ENCODE results near the gene TXNIP. TPM values are rescaled to one million over a fixed set of nuclear protein-coding genes. Genes with fewer than 3 reads are reported as not detected.

TXNIP gene, protein sequence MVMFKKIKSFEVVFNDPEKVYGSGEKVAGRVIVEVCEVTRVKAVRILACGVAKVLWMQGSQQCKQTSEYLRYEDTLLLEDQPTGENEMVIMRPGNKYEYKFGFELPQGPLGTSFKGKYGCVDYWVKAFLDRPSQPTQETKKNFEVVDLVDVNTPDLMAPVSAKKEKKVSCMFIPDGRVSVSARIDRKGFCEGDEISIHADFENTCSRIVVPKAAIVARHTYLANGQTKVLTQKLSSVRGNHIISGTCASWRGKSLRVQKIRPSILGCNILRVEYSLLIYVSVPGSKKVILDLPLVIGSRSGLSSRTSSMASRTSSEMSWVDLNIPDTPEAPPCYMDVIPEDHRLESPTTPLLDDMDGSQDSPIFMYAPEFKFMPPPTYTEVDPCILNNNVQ
- 201 and 284 TPM in 2 replicates for total RNA-seq

DNA sequence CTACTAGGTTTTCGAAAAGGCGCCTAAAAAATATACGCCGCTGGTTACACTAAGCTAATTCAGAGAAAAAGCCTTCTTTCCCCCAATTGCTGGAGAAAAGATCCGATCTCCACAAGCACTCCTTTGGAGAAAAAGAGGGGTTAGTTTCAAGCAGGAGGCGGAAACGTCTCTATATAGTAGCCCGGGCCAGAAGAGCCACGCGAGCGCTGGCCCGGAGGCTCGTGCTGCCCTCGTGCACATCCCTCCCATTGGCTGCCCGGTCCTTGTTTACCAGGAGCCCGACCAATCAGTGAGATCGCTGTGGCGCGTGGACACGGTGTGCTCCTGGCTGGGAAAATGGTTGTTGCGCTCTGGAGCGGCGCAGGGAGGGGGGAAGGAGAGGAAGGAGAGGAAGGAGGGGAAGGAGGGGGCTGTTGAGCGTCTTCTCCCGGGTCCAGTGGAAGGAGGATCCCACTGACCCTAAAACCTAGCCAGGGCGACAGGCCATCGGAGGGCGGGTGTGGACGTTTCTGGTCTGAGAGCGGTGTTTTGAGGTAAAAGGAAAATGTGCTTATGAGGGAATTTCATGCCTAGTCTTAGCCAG is at the start of gene TXNIP:
Gene TXNIP (minus strand): TSS at position 147 of the 583 bp plus-strand sequence. CDS start 313 bp downstream, outside the sequence.

DNA sequence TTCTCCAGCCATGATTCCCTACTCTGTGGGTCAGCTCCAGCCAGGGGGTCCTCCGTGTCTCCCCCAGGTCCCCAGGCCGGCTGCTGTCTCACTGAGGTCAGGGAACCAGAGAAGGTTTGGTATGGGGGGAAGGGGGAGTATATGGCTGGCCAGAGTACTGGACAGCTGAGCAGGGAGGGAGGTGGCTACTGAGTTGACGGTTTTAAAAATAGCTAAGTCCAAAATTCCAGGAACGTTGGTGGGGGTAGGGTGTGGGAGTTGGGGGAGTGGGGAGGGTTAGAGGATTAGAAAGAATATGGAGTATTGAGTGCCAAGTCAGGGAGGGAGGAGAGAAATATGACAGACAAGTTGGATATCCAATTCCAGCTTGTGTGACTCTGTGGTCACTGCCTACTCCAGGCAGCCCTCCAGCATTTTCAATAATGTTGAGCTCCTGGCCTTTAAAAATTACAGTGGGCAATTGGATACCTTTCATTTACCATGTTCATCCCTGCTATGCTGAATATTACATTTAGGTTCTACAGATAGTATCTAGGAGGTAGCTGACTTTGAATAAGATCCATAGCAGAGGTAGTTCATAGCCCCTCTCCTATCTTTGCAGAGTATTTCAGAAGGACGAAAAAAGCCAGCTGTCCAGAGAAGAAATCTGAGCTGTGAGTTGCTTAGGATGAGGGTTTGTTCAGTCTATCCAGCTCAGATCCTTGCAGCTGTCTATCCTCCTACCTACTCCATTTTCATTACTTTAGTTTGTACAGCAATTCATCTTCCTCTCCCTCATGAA is 25.4 kb upstream of the TXNIP start, which contains the start of gene HJV:
Gene HJV (minus strand): TSS at position 114 of the 781 bp plus-strand sequence. CDS start 1,504 bp downstream, outside the sequence.

DNA sequence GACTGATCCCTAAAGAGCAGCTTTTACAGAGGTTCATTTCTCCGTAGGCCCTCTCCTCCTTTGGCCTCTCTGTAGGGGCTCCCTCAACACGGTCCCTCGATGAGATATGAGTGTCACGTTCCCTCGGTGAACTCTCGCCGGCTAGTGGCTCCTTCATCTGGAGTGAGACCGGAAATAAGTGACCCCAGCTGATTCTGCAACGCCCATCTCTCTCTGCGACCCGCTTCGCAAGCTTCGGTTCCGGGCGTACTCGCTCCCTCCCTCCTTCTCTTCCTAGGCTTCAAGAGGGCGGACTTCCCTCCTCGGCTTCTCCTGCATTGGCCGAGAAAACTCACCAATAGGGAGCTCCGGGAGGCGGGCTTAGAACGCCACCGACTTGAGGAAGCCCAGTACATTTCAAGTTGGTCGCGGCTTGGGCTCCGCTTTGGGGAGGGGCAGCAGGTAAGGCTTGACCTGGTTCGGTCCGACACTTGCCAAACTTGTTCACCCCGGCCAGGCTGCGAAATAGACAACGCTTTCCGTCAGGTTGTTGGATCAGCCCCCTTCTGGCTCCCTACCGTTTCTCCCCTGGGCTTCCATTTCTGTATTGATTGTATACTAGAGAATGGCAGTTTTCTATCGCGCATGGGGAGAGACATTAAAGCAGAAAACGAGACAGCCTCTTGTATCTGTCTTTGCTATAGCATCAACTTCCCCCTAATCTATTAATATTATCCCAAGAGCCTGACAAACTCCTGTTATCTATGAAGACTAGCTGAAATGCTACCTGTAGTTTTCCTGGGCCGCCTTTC is 31.9 kb downstream of the TXNIP start, which contains the start of the genes ANKRD34A and POLR3GL:
Gene ANKRD34A (minus strand): TSS at position 248 of the 791 bp plus-strand sequence. CDS start 2,816 bp downstream, outside the sequence.
Gene POLR3GL (plus strand): TSS at position 363 of the 791 bp plus-strand sequence. CDS start 10,176 bp downstream, outside the sequence.

DNA sequence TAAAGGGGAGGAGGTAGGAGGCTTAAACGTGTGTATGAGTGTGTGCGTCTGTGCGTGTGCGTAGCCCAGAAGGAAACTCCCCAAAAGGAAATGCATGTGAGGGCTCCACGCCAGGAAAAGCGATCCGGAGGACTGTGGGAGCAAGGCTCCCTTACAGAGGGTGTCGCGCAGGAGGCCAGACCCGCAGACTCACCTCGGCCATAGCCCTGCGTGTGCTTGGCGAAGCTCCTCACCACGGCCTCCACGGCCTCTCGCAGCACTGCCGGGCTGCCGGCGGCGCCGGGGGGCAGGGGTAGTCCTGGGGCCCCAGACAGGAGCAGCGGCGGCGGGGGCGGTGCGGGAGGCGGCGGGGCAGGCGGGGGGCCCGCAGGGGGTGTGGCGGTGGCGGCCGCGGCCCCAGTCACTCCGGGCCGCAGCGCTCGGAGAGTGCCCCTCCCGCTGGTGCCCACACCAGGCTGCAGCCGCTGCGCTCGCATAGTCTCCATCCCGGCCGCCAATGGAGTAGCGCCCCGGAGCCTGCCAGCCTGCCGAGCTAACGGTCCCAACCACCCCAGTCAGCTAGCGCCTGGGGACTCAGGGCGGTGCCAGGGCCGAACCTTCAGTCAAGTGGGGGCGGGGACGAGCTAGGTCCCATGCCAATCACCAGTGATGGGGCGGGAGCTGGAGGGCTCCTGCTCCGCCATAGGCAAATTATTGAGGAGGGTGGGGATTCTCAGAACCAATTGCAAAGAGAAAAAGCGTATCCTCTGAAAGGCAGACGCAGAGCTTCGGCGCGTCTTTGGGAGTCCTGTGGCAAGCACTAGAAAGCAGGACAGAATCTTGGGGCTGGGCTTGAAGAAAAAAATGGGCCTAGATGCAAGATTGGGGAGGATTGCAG is 38.7 kb downstream of the TXNIP start, which contains the start of gene LIX1L:
Gene LIX1L (minus strand): TSS at position 575 of the 877 bp plus-strand sequence. CDS start 90 bp downstream, at position 485.

Other genes with a start within 250 kb of the TXNIP start
- 25.2 and 26.3 TPM in 2 replicates for gene RNF115, start 172.5 kb downstream of the TXNIP start, total RNA-seq
- 49.4 and 52.4 TPM in 2 replicates for gene POLR3C, start 172.4 kb downstream of the TXNIP start, total RNA-seq
- 2.6 and 4.0 TPM in 2 replicates for gene NUDT17, start 150.9 kb downstream of the TXNIP start, total RNA-seq
- 15.0 and 20.0 TPM in 2 replicates for gene PIAS3, start 137.5 kb downstream of the TXNIP start, total RNA-seq
- 2.6 and 2.8 TPM in 2 replicates for gene ANKRD35, start 110.7 kb downstream of the TXNIP start, total RNA-seq
- gene ITGA10, start 86.5 kb downstream of the TXNIP start, total RNA-seq: 17.3 and 37.4 TPM in 2 replicates
- 23.7 and 28.6 TPM in 2 replicates for gene PEX11B, start 77.9 kb downstream of the TXNIP start, total RNA-seq
- 77.1 and 110 TPM in 2 replicates for gene RBM8A, start 69.1 kb downstream of the TXNIP start, total RNA-seq
- gene LIX1L, start 38.6 kb downstream of the TXNIP start, total RNA-seq: 44.6 and 45.1 TPM in 2 replicates
- 0.52 and 0.76 TPM in 2 replicates for gene ANKRD34A, start 32.0 kb downstream of the TXNIP start, total RNA-seq
- 18.1 and 20.8 TPM in 2 replicates for gene POLR3GL, start 31.9 kb downstream of the TXNIP start, total RNA-seq
- gene HJV, start 25.2 kb upstream of the TXNIP start, total RNA-seq: 0.13 TPM in 1 of 2 replicates, not detected in the other
- 3.7 and 4.3 TPM in 2 replicates for gene NBPF10, start 148.2 kb upstream of the TXNIP start, total RNA-seq
- 130 and 152 TPM in 2 replicates for gene NOTCH2NLA, start 232.4 kb upstream of the TXNIP start, total RNA-seq